ENCODE results near the gene MCC.

MCC gene

GRCh38 chr5:113145757-113146387 lies 342.4 kb downstream of the MCC start:
- no peak for DNase-seq (ENCODE audit: low read depth)

- DNase-seq (ENCODE audit: low read depth) = no peak
Observed at GRCh38 chr5:113142186-113142585, 346.1 kb downstream of the MCC start.

GRCh38 chr5:113140837-113141671 lies 347.2 kb downstream of the MCC start:
- DNase-seq (ENCODE audit: low read depth) = no peak

- no peak for DNase-seq (ENCODE audit: low read depth)
Observed at GRCh38 chr5:113133211-113133975, 354.9 kb downstream of the MCC start.

GRCh38 chr5:113132564-113132963 lies 355.7 kb downstream of the MCC start:
- DNase-seq (ENCODE audit: low read depth) = no peak

GRCh38 chr5:113128641-113129330 lies 359.5 kb downstream of the MCC start:
- DNase-seq (ENCODE audit: low read depth) = no peak

GRCh38 chr5:113128082-113128481 lies 360.2 kb downstream of the MCC start:
- no peak for DNase-seq (ENCODE audit: low read depth)

- no peak for DNase-seq (ENCODE audit: low read depth)
Observed at GRCh38 chr5:113127021-113127420, 361.2 kb downstream of the MCC start.

- no peak for DNase-seq (ENCODE audit: low read depth)
Observed at GRCh38 chr5:113125371-113125770, 362.9 kb downstream of the MCC start.

GRCh38 chr5:113124914-113125313 lies 363.3 kb downstream of the MCC start:
- DNase-seq (ENCODE audit: low read depth) = no peak

GRCh38 chr5:113124265-113124664 lies 364.0 kb downstream of the MCC start:
- no peak for DNase-seq (ENCODE audit: low read depth)

- no peak for DNase-seq (ENCODE audit: low read depth)
Observed at GRCh38 chr5:113123618-113124017, 364.6 kb downstream of the MCC start.

GRCh38 chr5:113122053-113122452 lies 366.2 kb downstream of the MCC start:
- no peak for DNase-seq (ENCODE audit: low read depth)

- no peak for DNase-seq (ENCODE audit: low read depth)
Observed at GRCh38 chr5:113119246-113119924, 368.9 kb downstream of the MCC start.

- no peak for DNase-seq (ENCODE audit: low read depth)
Observed at GRCh38 chr5:113118765-113119164, 369.5 kb downstream of the MCC start.

- no peak for DNase-seq (ENCODE audit: low read depth)
Observed at GRCh38 chr5:113118298-113118697, 370.0 kb downstream of the MCC start.

GRCh38 chr5:113117543-113118115 lies 370.6 kb downstream of the MCC start:
- DNase-seq (ENCODE audit: low read depth) = no peak

GRCh38 chr5:113115956-113116355 lies 372.3 kb downstream of the MCC start:
- DNase-seq (ENCODE audit: low read depth) = no peak

GRCh38 chr5:113115061-113115460 lies 373.2 kb downstream of the MCC start:
- no peak for DNase-seq (ENCODE audit: low read depth)

- no peak for DNase-seq (ENCODE audit: low read depth)
Observed at GRCh38 chr5:113114559-113114958, 373.7 kb downstream of the MCC start.

- no peak for DNase-seq (ENCODE audit: low read depth)
Observed at GRCh38 chr5:113112435-113112834, 375.8 kb downstream of the MCC start.
